H1 (cell line): ENCODE results near the gene GRID2. TPM values are rescaled to one million over a fixed set of nuclear protein-coding genes. Genes with fewer than 3 reads are reported as not detected.

Experiments used
- CTCF ChIA-PET: fragments of 300-600 bp; sonication (Branson Sonifier 250); formaldehyde crosslinking; loops from one replicate; lab custom pipeline; 2021; ENCODE audit not compliant: partially characterized antibody; lab: Charles Lee
- POLR2A ChIA-PET: fragments of 300-600 bp; sonication (Branson Sonifier 250); formaldehyde crosslinking; loops from one replicate; lab custom pipeline; 2021; ENCODE audit warnings: inconsistent platforms; ENCODE audit not compliant: partially characterized antibody; lab: Charles Lee
- DNase-seq, 2 experiments: peaks; one replicate each; pipeline versions ENCODE4 v3.0.0 to v3.0.0-alpha.2; 2010 to 2022; ENCODE audit warnings: low spot score in 2 of 2, low read depth in 1 of 2, mixed read lengths in 1 of 2
- FAIRE-seq: peaks from 2 replicates; lab custom pipeline; 2011; peaks lifted over from hg19 to GRCh38; lab: Jason Lieb, UNC
- H2AFZ ChIP-seq: 2 replicates; pipeline ENCODE4 v1.8.1; 2012; ENCODE audit warnings: low read length, inconsistent platforms
- H2AK5ac ChIP-seq: 2 replicates; pipeline ENCODE4 v1.6.1; 2013; ENCODE audit warnings: low read depth, low read length
- H2BK120ac ChIP-seq: replicated peaks from 2 replicates; pipeline ENCODE3; 2013; ENCODE audit warnings: low read depth, low read length, inconsistent platforms
- H2BK12ac ChIP-seq: 2 replicates; pipeline ENCODE4 v1.6.1; 2013; ENCODE audit warnings: low read depth, low read length
- H2BK15ac ChIP-seq: 2 replicates; pipeline ENCODE4 v1.6.1; 2013; ENCODE audit warnings: low read length
- H2BK20ac ChIP-seq: 2 replicates; pipeline ENCODE4 v1.6.1; 2013; ENCODE audit warnings: low read length
- H2BK5ac ChIP-seq: 2 replicates; pipeline ENCODE4 v1.6.1; 2013; ENCODE audit warnings: low read depth, low read length
- H3K14ac ChIP-seq: 2 replicates; pipeline ENCODE4 v1.6.1; 2013; ENCODE audit warnings: inconsistent platforms; ENCODE audit not compliant: insufficient read length
- H3K18ac ChIP-seq: 2 replicates; pipeline ENCODE4 v1.6.1; 2013; ENCODE audit warnings: low read length; ENCODE audit errors: extremely low read depth
- H3K23ac ChIP-seq: 2 replicates; pipeline ENCODE4 v1.6.1; 2013; ENCODE audit warnings: inconsistent platforms; ENCODE audit not compliant: insufficient read length
- H3K23me2 ChIP-seq: 2 replicates; pipeline ENCODE4 v1.6.1; 2013; ENCODE audit warnings: low read depth, low read length
- H3K27ac ChIP-seq: 2 replicates; pipeline ENCODE4 v1.6.1; 2011; ENCODE audit warnings: low read depth, low read length, inconsistent platforms
- H3K27me3 ChIP-seq, 4 experiments: replicated peaks in 1 of 4; 1 replicate in 1 of 4; 2 replicates in 3 of 4; pipeline versions ENCODE4 v1.6.1 to v1.8.1; 2011 to 2013; ENCODE audit warnings: low read length in 3 of 4, mild to moderate bottlenecking in 3 of 4, inconsistent platforms in 2 of 4, mixed read lengths in 2 of 4, moderate library complexity in 1 of 4; ENCODE audit not compliant: control insufficient read depth in 3 of 4, insufficient read depth in 3 of 4; ENCODE audit errors: extremely low read depth in 1 of 4
- H3K36me3 ChIP-seq, 4 experiments: 2 replicates each; pipeline versions ENCODE4 v1.6.1 to v1.8.1; 2011 to 2013; ENCODE audit warnings: mild to moderate bottlenecking in 4 of 4, low read length in 3 of 4, moderate library complexity in 2 of 4, control low read depth in 1 of 4, inconsistent platforms in 1 of 4; ENCODE audit not compliant: insufficient read depth in 4 of 4, control insufficient read depth in 2 of 4
- H3K4ac ChIP-seq: replicated peaks from 2 replicates; pipeline ENCODE3; 2013; ENCODE audit warnings: low read length, low read depth, mixed read lengths, inconsistent platforms; ENCODE audit not compliant: insufficient read length
- H3K4me1 ChIP-seq, 4 experiments: replicated peaks in 1 of 4; 1 replicate in 1 of 4; 2 replicates in 3 of 4; pipeline versions ENCODE4 v1.6.1 to v1.8.1; 2011 to 2013; ENCODE audit warnings: low read length in 3 of 4, inconsistent platforms in 2 of 4, mixed read lengths in 1 of 4; ENCODE audit not compliant: insufficient read depth in 4 of 4, control insufficient read depth in 3 of 4
- H3K4me2 ChIP-seq, 2 experiments: 2 replicates each; pipeline versions ENCODE4 v1.6.1 to v1.8.1; 2011 to 2013; ENCODE audit warnings: low read depth in 2 of 2, low read length in 2 of 2, control low read depth in 1 of 2, inconsistent platforms in 1 of 2, mild to moderate bottlenecking in 1 of 2; ENCODE audit not compliant: insufficient read depth in 1 of 2
- H3K4me3 ChIP-seq, 4 experiments: fragments of 200-600, 300-600 bp in 1 of 4; sonication (generic), shearing (Covaris generic), sonication (Bioruptor Twin) in 1 of 4; 2 replicates each; pipeline versions ENCODE4 v1.5.1 to v1.8.1; 2011 to 2016; ENCODE audit warnings: low read length in 4 of 4, low read depth in 3 of 4, control low read depth in 2 of 4, inconsistent platforms in 2 of 4, mild to moderate bottlenecking in 2 of 4, mixed read lengths in 1 of 4, moderate library complexity in 1 of 4; ENCODE audit not compliant: insufficient read depth in 2 of 4; ENCODE audit errors: extremely low read depth in 1 of 4
- H3K56ac ChIP-seq: replicated peaks from 2 replicates; pipeline ENCODE3; 2013; ENCODE audit warnings: low read depth, mild to moderate bottlenecking, mixed read lengths, low read length, inconsistent platforms; ENCODE audit not compliant: insufficient read length
- H3K79me1 ChIP-seq: 2 replicates; pipeline ENCODE4 v1.6.1; 2013; ENCODE audit warnings: low read depth, low read length, control low read depth
- H3K79me2 ChIP-seq, 2 experiments: 2 replicates each; pipeline versions ENCODE4 v1.6.1 to v1.8.1; 2012 to 2013; ENCODE audit warnings: low read length in 2 of 2, mild to moderate bottlenecking in 2 of 2, inconsistent platforms in 1 of 2; ENCODE audit not compliant: insufficient read depth in 2 of 2, control insufficient read depth in 1 of 2
- H3K9ac ChIP-seq, 4 experiments: replicated peaks in 1 of 4; 1 replicate in 1 of 4; 2 replicates in 3 of 4; pipeline versions ENCODE4 v1.6.1 to v1.8.1; 2011 to 2013; ENCODE audit warnings: low read depth in 3 of 4, low read length in 3 of 4, control low read depth in 2 of 4, mild to moderate bottlenecking in 2 of 4, moderate library complexity in 2 of 4, inconsistent platforms in 1 of 4; ENCODE audit errors: extremely low read depth in 1 of 4
- H3K9me3 ChIP-seq, 2 experiments: 2 replicates each; pipeline versions ENCODE4 v1.6.1 to v1.8.1; 2012 to 2013; ENCODE audit warnings: mild to moderate bottlenecking in 2 of 2, moderate library complexity in 2 of 2, control low read depth in 1 of 2, inconsistent platforms in 1 of 2, low read depth in 1 of 2, low read length in 1 of 2, mixed read lengths in 1 of 2; ENCODE audit not compliant: insufficient read depth in 2 of 2
- H4K20me1 ChIP-seq, 2 experiments: replicated peaks in 1 of 2; 2 replicates each; pipeline versions ENCODE3 to v1.8.1; 2011 to 2013; ENCODE audit warnings: inconsistent platforms in 2 of 2, low read length in 2 of 2, mild to moderate bottlenecking in 1 of 2; ENCODE audit not compliant: insufficient read depth in 2 of 2, control insufficient read depth in 1 of 2
- H4K5ac ChIP-seq: 2 replicates; pipeline ENCODE4 v1.6.1; 2013; ENCODE audit warnings: low read length, low read depth, mixed read lengths, inconsistent platforms; ENCODE audit not compliant: insufficient read length
- H4K8ac ChIP-seq: 2 replicates; pipeline ENCODE4 v1.8.0; 2013; ENCODE audit warnings: mild to moderate bottlenecking, moderate library complexity, low read length, inconsistent platforms; ENCODE audit not compliant: insufficient read depth; ENCODE audit errors: extremely low read depth
- H4K91ac ChIP-seq: replicated peaks from 2 replicates; pipeline ENCODE3; 2013; ENCODE audit warnings: low read length, mixed read lengths, inconsistent platforms; ENCODE audit not compliant: insufficient read length
- ATF3 ChIP-seq: IDR thresholded peaks from 2 replicates; pipeline ENCODE4 v1.6.1; 2011; ENCODE audit warnings: low read depth, mild to moderate bottlenecking, low read length; ENCODE audit not compliant: insufficient read depth
- CBX8 ChIP-seq: fragments of 300-800, 300-1000 bp; sonication (generic); IDR thresholded peaks from 2 replicates; pipeline ENCODE4 v1.7.1; 2016; ENCODE audit warnings: low read depth, low read length, borderline replicate concordance
- CHD1 ChIP-seq: IDR thresholded peaks from 2 replicates; pipeline ENCODE4 v1.6.1; 2012; ENCODE audit warnings: low read depth, low read length, improper control_type of control experiment
- EGR1 ChIP-seq: IDR thresholded peaks from 2 replicates; pipeline ENCODE4 v1.6.1; 2011; ENCODE audit warnings: low read depth, low read length, borderline replicate concordance
- EZH2 ChIP-seq: fragments of 200-600 bp; sonication (generic); IDR thresholded peaks from 2 replicates; pipeline ENCODE4 v1.7.1; 2012; ENCODE audit warnings: low read depth, mild to moderate bottlenecking, moderate library complexity, low read length, inconsistent platforms; ENCODE audit not compliant: severe bottlenecking
- JUN ChIP-seq: IDR thresholded peaks from 2 replicates; pipeline ENCODE4 v1.6.1; 2011; ENCODE audit warnings: low read depth, mild to moderate bottlenecking, improper control_type of control experiment, low read length
- KDM1A ChIP-seq: fragments of 200-600, 300-600 bp; sonication (generic); IDR thresholded peaks from 2 replicates; pipeline ENCODE4 v1.7.1; 2016; ENCODE audit warnings: mild to moderate bottlenecking, low read length, borderline replicate concordance
- MAFK ChIP-seq: IDR thresholded peaks from 2 replicates; pipeline ENCODE4 v1.6.1; 2012; ENCODE audit warnings: low read depth, mild to moderate bottlenecking, improper control_type of control experiment, low read length
- POU5F1 ChIP-seq: IDR thresholded peaks from 2 replicates; pipeline ENCODE4 v1.6.1; 2011; ENCODE audit warnings: low read depth, mild to moderate bottlenecking, low read length, moderate library complexity
- RNF2 ChIP-seq: fragments of 200-900, 300-1000 bp; sonication (generic); IDR thresholded peaks from 2 replicates; pipeline ENCODE4 v1.7.1; 2016; ENCODE audit warnings: borderline replicate concordance, low read depth, mild to moderate bottlenecking, antibody characterized with exemption, low read length; ENCODE audit not compliant: poor library complexity, severe bottlenecking; ENCODE audit errors: missing control alignments
- RXRA ChIP-seq: IDR thresholded peaks from 2 replicates; pipeline ENCODE4 v1.6.1; 2011; ENCODE audit warnings: low read depth, mild to moderate bottlenecking, low read length, moderate library complexity; ENCODE audit not compliant: insufficient read depth
- SP2 ChIP-seq: IDR thresholded peaks from 2 replicates; pipeline ENCODE4 v1.6.1; 2012; ENCODE audit warnings: mild to moderate bottlenecking, low read length, inconsistent platforms
- USF2 ChIP-seq: IDR thresholded peaks from 2 replicates; pipeline ENCODE4 v1.6.1; 2011; ENCODE audit warnings: low read length, improper control_type of control experiment
- WGBS, 2 experiments: shearing (Covaris generic) in 1 of 2; methylation state at CpG; one replicate each; pipeline versions ENCODE4 v1.1.6 to v1.1.7; 2013 to 2015; ENCODE audit warnings: low lambda C conversion rate in 2 of 2, mixed read lengths in 2 of 2, inconsistent platforms in 1 of 2, low coverage in 1 of 2, missing lambda C conversion rate in 1 of 2; ENCODE audit not compliant: insufficient replicate concordance in 2 of 2, insufficient coverage in 1 of 2, insufficient read length in 1 of 2; ENCODE audit errors: extremely low coverage in 1 of 2, missing lambda C conversion rate in 1 of 2; 5-methylcytosine and 5-hydroxymethylcytosine counted together
- polyA plus RNA-seq, 7 experiments: library from polyadenylated mRNA; depleted of rRNA in 3 of 7; stranded (reverse) in 5 of 7; unstranded in 2 of 7; fragments of >200 nt in 5 of 7; fragments of 200-250 nt in 2 of 7; gene quantifications; 1 replicate in 5 of 7; 2 replicates in 1 of 7; 4 replicates in 1 of 7; pipeline versions ENCODE4 v1.2.1 to v1.2.3, GENCODE V29; 2011 to 2013; ENCODE audit warnings: missing spikeins in 2 of 7, mixed read lengths in 2 of 7
- total RNA-seq: library from RNA; stranded (reverse); fragmentation: NEBNext Ultra II Directional; extraction: Animal tissue kit (Norgen Biotek cat#: 25700); gene quantifications from 2 replicates; pipeline ENCODE4 v1.2.1, GENCODE V29; 2021

The GRID2 gene
- total and polyA plus RNA-seq, 2 of the 8 experiments (the other 6 are each of a cell fraction or from before 2014, with no cell fraction given) = 31.1 to 81.9 TPM

- Histone ChIP-seq H3K14ac (no peak overlapping the region), H3K56ac (no peak overlapping the region), H3K27me3 (no peaks in the 10 kb centered on the region), H4K8ac (no peak overlapping the region), H2BK15ac (no peak overlapping the region), H2AK5ac (no peak overlapping the region), H4K91ac (no peak overlapping the region), H2BK12ac (no peak overlapping the region), H2BK120ac (no peak overlapping the region), H2BK5ac (no peak overlapping the region), H3K23ac (no peak overlapping the region), H2AFZ (no peak overlapping the region), H3K9ac (no peak overlapping the region), H3K4me3 (no peak overlapping the region), H3K36me3 (no peaks in the 10 kb centered on the region), H2BK20ac (no peak overlapping the region), H3K79me2 (no peaks in the 10 kb centered on the region), H4K5ac (no peak overlapping the region), H3K4me1 (peaks cover 2 to 8% (median 3%) of the 10 kb centered on the region in 4 experiments; a peak in 4 of 7 replicates), H3K4ac (no peak overlapping the region), H3K9me3 (no peaks in the 10 kb centered on the region), H4K20me1 (no peaks in the 10 kb centered on the region), H3K18ac (no peak overlapping the region), H3K23me2 (no peaks in the 10 kb centered on the region), H3K79me1 (no peaks in the 10 kb centered on the region), H3K4me2 (no peak overlapping the region), H3K27ac (no peak overlapping the region)
- POLR2A ChIA-PET = no interaction called here
- FAIRE-seq = no peak
- CTCF ChIA-PET = no interaction called here
- DNase-seq = no peak
- WGBS, 2 experiments = 96% methylated on average over 2 of the region's 2 CpGs; no CpG with 5 or more reads in 1 of the 2 experiments
- no peak for TF ChIP-seq CHD1
- TF ChIP-seq EZH2 = no peak
- TF ChIP-seq RXRA = no peak
- no peak for TF ChIP-seq CBX8
- no peak for TF ChIP-seq POU5F1
- TF ChIP-seq SP2 = no peak
- TF ChIP-seq USF2 = no peak
- TF ChIP-seq MAFK = no peak
- no peak for TF ChIP-seq JUN
- TF ChIP-seq KDM1A = no peak
- no peak for TF ChIP-seq EGR1
- no peak for TF ChIP-seq RNF2
- no peak for TF ChIP-seq ATF3
These were observed 1443.5 kb downstream of the GRID2 start for GRCh38 chr4:93747220-93747619.
